Thoracic aorta (tissue), 2 donors: ENCODE results near the gene MED14. TPM values are rescaled to one million over a fixed set of nuclear protein-coding genes. Genes with fewer than 3 reads are reported as not detected.

Experiments
- ATAC-seq: fragments of 150-250 bp; one replicate; pipeline ENCODE4 v1.8.0; 2017; ENCODE audit warnings: low read depth; ENCODE audit not compliant: insufficient number of reproducible peaks, low FRiP score
- DNase-seq: peaks from one replicate; pipeline ENCODE4 v3.0.0-alpha.2; 2020; ENCODE audit warnings: low spot score
- H3K27ac ChIP-seq, 2 donors: fragments of 200-600 bp; sonication (generic); 1 replicate in 1 of 2; 2 replicates in 1 of 2; pipeline ENCODE4 v1.5.1; 2016; ENCODE audit warnings: mild to moderate bottlenecking in 2 of 2, moderate library complexity in 2 of 2
- H3K27me3 ChIP-seq: fragments of 200-600 bp; sonication (generic); replicated peaks from 2 replicates; pipeline ENCODE4 v1.6.0; 2016; ENCODE audit warnings: mild to moderate bottlenecking; ENCODE audit not compliant: insufficient read depth
- H3K36me3 ChIP-seq: fragments of 200-600 bp; sonication (generic); one replicate; pipeline ENCODE4 v1.5.1; 2016
- H3K4me1 ChIP-seq, 2 donors: fragments of 200-600 bp; sonication (generic); 1 replicate in 1 of 2; 2 replicates in 1 of 2; pipeline versions ENCODE4 v1.5.1 to v1.6.0; 2016; ENCODE audit warnings: low read depth in 2 of 2, mild to moderate bottlenecking in 1 of 2; ENCODE audit not compliant: control insufficient read depth in 1 of 2
- H3K4me3 ChIP-seq: fragments of 200-600 bp; sonication (generic); 2 replicates; pipeline ENCODE4 v1.5.1; 2016; ENCODE audit warnings: mild to moderate bottlenecking
- H3K9me3 ChIP-seq: fragments of 200-600 bp; sonication (generic); 2 replicates; pipeline ENCODE4 v1.5.1; 2016
- CTCF ChIP-seq: fragments of 200-600 bp; sonication (generic); IDR thresholded peaks from one replicate; pipeline ENCODE4 v1.5.1; 2019; ENCODE audit warnings: antibody characterized with exemption
- total RNA-seq, 2 donors: library from RNA; depleted of rRNA; stranded (reverse); fragments of >200 nt; gene quantifications; one replicate each; pipeline versions ENCODE4 v1.1.0 to v1.2.3, GENCODE V29; 2016

The MED14 gene
- total RNA-seq, 2 donors from 2014 or later = 25.7 to 94.1 TPM

DNA sequence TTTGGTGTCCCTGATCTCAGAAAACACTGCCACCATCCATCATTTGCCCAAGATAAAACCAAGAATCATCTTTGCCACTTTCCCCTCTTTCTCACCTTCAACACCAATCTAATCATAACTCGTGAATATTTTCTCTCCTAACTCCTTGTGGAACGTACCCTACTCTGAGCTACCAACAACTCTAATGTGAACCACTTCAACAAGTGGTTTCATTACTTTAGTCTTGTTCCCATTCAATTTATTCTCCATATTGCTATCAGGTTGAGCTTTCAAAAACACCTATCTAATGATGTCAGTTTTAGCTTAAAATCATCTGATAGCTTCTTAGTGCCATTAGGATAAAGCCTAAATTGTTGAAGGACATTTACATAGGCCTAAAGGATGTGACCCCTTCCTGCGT, 48.2 kb downstream of the MED14 start:
- DNase-seq (no peak), ATAC-seq (no peak)
- no peak for TF ChIP-seq CTCF
- H3K27me3 ChIP-seq = no peaks in the 10 kb centered on the region
- no peak overlapping the region for H3K27ac ChIP-seq
- H3K36me3 ChIP-seq = peaks cover 7% of the 10 kb centered on the region
- no peaks in the 10 kb centered on the region for H3K4me1 ChIP-seq
- no peak overlapping the region for H3K4me3 ChIP-seq
- H3K9me3 ChIP-seq = no peaks in the 10 kb centered on the region

DNA sequence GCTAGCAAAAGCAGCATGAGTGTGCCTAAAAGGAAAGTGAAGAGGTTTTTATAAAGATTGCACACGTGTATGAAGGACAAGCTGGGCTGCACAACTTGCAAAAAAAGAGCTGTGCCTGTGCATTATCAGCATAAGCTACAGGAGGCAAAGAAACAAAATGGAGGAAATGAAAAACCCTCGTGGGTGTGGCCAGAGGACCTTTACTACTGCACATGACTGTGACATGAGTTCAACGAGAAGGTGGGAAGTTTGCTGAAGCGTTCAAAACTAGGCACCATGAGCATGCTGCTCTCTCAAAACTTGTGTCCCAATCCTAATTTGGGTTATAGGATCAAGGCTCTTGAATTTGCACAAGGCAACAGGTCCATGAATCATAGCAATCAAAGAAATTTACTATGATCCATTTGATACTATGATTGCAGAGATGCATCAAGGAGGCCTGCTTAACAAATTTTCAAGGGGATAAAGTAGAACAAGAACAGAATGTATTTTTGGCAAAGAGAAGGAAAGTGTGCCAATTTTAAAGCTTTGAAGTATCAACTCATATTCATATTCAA, 49.9 kb downstream of the MED14 start:
- DNase-seq (no peak), ATAC-seq (no peak)
- Histone ChIP-seq H3K9me3 (no peaks in the 10 kb centered on the region), H3K36me3 (peaks cover 7% of the 10 kb centered on the region), H3K4me1 (no peaks in the 10 kb centered on the region), H3K27me3 (no peaks in the 10 kb centered on the region), H3K4me3 (no peak overlapping the region), H3K27ac (no peak overlapping the region)
- TF ChIP-seq CTCF = no peak

GRCh38 chrX:40684092-40684491, 51.2 kb downstream of the MED14 start:
- no peak overlapping the region for H3K27ac ChIP-seq
- DNase-seq = no peak
- H3K27me3 ChIP-seq = no peaks in the 10 kb centered on the region
- no peaks in the 10 kb centered on the region for H3K9me3 ChIP-seq
- peaks cover 7% of the 10 kb centered on the region for H3K36me3 ChIP-seq
- no peak overlapping the region for H3K4me3 ChIP-seq
- ATAC-seq = no peak
- TF ChIP-seq CTCF = no peak
- no peaks in the 10 kb centered on the region for H3K4me1 ChIP-seq

DNA sequence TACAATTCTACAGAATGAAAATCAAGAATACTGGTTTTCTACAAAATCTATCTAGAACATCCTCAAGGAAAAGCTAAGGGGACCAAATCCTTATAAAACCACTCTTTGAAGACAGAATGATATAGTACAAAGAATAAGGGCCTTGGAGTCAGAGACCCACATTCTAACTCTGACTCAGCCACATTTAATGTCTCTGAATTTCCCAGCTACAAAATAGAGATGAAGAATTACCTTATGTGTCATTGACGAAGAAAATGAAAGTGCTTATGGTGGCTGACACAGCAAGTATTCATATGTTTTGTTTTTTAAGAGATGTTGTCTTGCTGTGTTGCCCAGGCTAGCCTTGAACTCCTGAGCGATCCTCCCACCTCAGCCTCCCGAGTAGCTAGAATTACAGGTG, 52.1 kb downstream of the MED14 start:
- ATAC-seq (no peak), DNase-seq (no peak)
- H3K27ac ChIP-seq = no peak overlapping the region
- H3K4me3 ChIP-seq = no peak overlapping the region
- H3K9me3 ChIP-seq = no peaks in the 10 kb centered on the region
- H3K36me3 ChIP-seq = peaks cover 7% of the 10 kb centered on the region
- no peaks in the 10 kb centered on the region for H3K4me1 ChIP-seq
- H3K27me3 ChIP-seq = no peaks in the 10 kb centered on the region
- no peak for TF ChIP-seq CTCF

DNA sequence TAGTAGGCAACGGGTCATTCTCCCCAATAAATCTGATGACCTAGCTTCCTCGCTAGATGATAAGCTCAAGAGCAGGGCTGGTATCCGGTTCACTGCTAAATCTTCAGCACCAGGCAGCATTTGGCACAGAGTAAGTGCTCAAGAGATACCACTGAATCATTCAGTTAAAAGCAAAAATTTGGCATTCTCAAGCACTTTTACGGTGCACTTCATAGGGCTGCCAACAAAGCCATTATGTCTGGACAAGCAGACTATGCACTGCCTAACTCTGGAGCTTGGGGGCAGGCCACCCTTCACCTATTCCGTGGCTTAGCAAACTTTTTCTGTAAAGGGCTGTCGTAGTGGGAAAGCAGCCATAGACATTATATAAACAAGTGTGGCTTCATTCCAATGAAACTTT, 64.2 kb downstream of the MED14 start:
- DNase-seq (no peak), ATAC-seq (no peak)
- no peak overlapping the region for H3K4me3 ChIP-seq
- no peak overlapping the region for H3K27ac ChIP-seq
- H3K4me1 ChIP-seq = no peaks in the 10 kb centered on the region
- no peaks in the 10 kb centered on the region for H3K27me3 ChIP-seq
- H3K36me3 ChIP-seq = no peaks in the 10 kb centered on the region
- H3K9me3 ChIP-seq = no peaks in the 10 kb centered on the region
- no peak for TF ChIP-seq CTCF
